Endothelial cell of umbilical vein (primary cell): ENCODE results near the gene RASL10B. TPM values are rescaled to one million over a fixed set of nuclear protein-coding genes. Genes with fewer than 3 reads are reported as not detected.
A peak's percentile ranks its signal among the peaks of the same experiment; 100 is the strongest.

Experiments
- BruUV-seq: library from RNA; stranded (reverse); fragments of 400-500 nt; replicated peaks from 2 replicates; lab custom pipeline; 2021; lab: Mats Ljungman, UMichigan
- CTCF ChIA-PET: fragments of 300-600, 350-600 bp; sonication (Branson Sonifier 250); formaldehyde crosslinking; loops from one replicate; lab custom pipeline; 2021; ENCODE audit warnings: antibody characterized with exemption, inconsistent platforms; lab: Charles Lee
- POLR2A ChIA-PET: fragments of 300-600, 350-600 bp; sonication (Branson Sonifier 250); formaldehyde crosslinking; loops from one replicate; lab custom pipeline; 2021; ENCODE audit warnings: antibody characterized with exemption, inconsistent platforms; lab: Charles Lee
- DNase-seq: peaks from one replicate; pipeline ENCODE4 v3.0.0-alpha.2; 2011; ENCODE audit warnings: low read depth, low spot score
- FAIRE-seq: peaks from 2 replicates; lab custom pipeline; 2011; peaks lifted over from hg19 to GRCh38; lab: Jason Lieb, UNC
- H2AFZ ChIP-seq: 2 replicates; pipeline ENCODE4 v1.6.0; 2012; ENCODE audit warnings: low read depth, low read length, control low read depth, inconsistent platforms
- H3K27ac ChIP-seq: 2 replicates; pipeline ENCODE4 v1.5.1; 2011; ENCODE audit warnings: low read depth, mild to moderate bottlenecking, control low read depth, low read length, moderate library complexity; ENCODE audit not compliant: insufficient read depth
- H3K27me3 ChIP-seq, 2 experiments: 2 replicates each; pipeline versions ENCODE4 v1.6.0 to v1.6.1; 2011; ENCODE audit warnings: low read length in 2 of 2, mixed read lengths in 1 of 2; ENCODE audit not compliant: control insufficient read depth in 2 of 2, insufficient read depth in 2 of 2
- H3K36me3 ChIP-seq, 2 experiments: 2 replicates in 1 of 2; 3 replicates in 1 of 2; pipeline ENCODE4 v1.5.1; 2011; ENCODE audit warnings: low read length in 2 of 2, mild to moderate bottlenecking in 1 of 2, moderate library complexity in 1 of 2; ENCODE audit not compliant: control insufficient read depth in 2 of 2, insufficient read depth in 2 of 2; ENCODE audit errors: extremely low read depth in 1 of 2
- H3K4me1 ChIP-seq: 3 replicates; pipeline ENCODE4 v1.5.1; 2011; ENCODE audit warnings: mild to moderate bottlenecking, low read length; ENCODE audit not compliant: control insufficient read depth, insufficient read depth; ENCODE audit errors: extremely low read depth
- H3K4me2 ChIP-seq: 2 replicates; pipeline ENCODE4 v1.6.1; 2011; ENCODE audit warnings: low read length, control low read depth, mixed read lengths; ENCODE audit not compliant: insufficient read depth
- H3K4me3 ChIP-seq, 3 experiments: fragments of 200-600 bp in 1 of 3; sonication (generic), shearing (Covaris generic) in 1 of 3; replicated peaks in 1 of 3; 2 replicates each; pipeline ENCODE4 v1.5.1; 2011 to 2016; ENCODE audit warnings: control low read depth in 3 of 3, low read length in 3 of 3, mild to moderate bottlenecking in 2 of 3, inconsistent platforms in 1 of 3, low read depth in 1 of 3, moderate library complexity in 1 of 3; ENCODE audit not compliant: insufficient read depth in 1 of 3
- H3K79me2 ChIP-seq: 2 replicates; pipeline ENCODE4 v1.6.0; 2012; ENCODE audit warnings: low read length, inconsistent platforms; ENCODE audit not compliant: control insufficient read depth, insufficient read depth
- H3K9ac ChIP-seq: replicated peaks from 2 replicates; pipeline ENCODE3; 2011; ENCODE audit warnings: low read length, control low read depth; ENCODE audit not compliant: insufficient read depth; ENCODE audit errors: extremely low read depth
- H3K9me1 ChIP-seq: replicated peaks from 3 replicates; pipeline ENCODE4 v1.6.0; 2011; ENCODE audit warnings: mild to moderate bottlenecking, low read length; ENCODE audit not compliant: control insufficient read depth, insufficient read depth; ENCODE audit errors: extremely low read depth
- H3K9me3 ChIP-seq: replicated peaks from 2 replicates; pipeline ENCODE4 v1.5.1; 2012; ENCODE audit warnings: low read length, inconsistent platforms; ENCODE audit not compliant: control insufficient read depth, insufficient read depth
- H4K20me1 ChIP-seq: replicated peaks from 2 replicates; pipeline ENCODE3; 2011; ENCODE audit warnings: mild to moderate bottlenecking, low read length; ENCODE audit not compliant: control insufficient read depth, insufficient read depth; ENCODE audit errors: extremely low read depth
- CTCF ChIP-seq, 2 donors: IDR thresholded peaks; 1 replicate in 1 of 2; 2 replicates in 1 of 2; pipeline ENCODE4 v1.5.1; 2011; ENCODE audit warnings: low read length in 2 of 2, mild to moderate bottlenecking in 2 of 2, moderate library complexity in 2 of 2, control low read depth in 1 of 2, inconsistent platforms in 1 of 2, low read depth in 1 of 2; ENCODE audit not compliant: insufficient read depth in 1 of 2; ENCODE audit errors: extremely low read depth in 1 of 2
- EZH2 ChIP-seq: IDR thresholded peaks from 2 replicates; pipeline ENCODE4 v1.6.1; 2012; ENCODE audit warnings: borderline replicate concordance, low read depth, mild to moderate bottlenecking, moderate library complexity, low read length, inconsistent platforms; ENCODE audit not compliant: severe bottlenecking
- GATA2 ChIP-seq: IDR thresholded peaks from 2 replicates; pipeline ENCODE4 v1.7.0; 2011; ENCODE audit warnings: low read depth, mild to moderate bottlenecking, moderate library complexity, mixed read lengths, low read length; ENCODE audit not compliant: insufficient read length, insufficient read depth
- JUN ChIP-seq: IDR thresholded peaks from 2 replicates; pipeline ENCODE4 v1.6.1; 2011; ENCODE audit warnings: borderline replicate concordance, low read depth; ENCODE audit not compliant: insufficient read length, insufficient read depth
- MYC ChIP-seq: IDR thresholded peaks from one replicate; pipeline ENCODE4 v1.6.1; 2011; ENCODE audit warnings: mild to moderate bottlenecking, low read depth, low read length
- dilution Hi-C: fragments of 300-500 bp; cut with MboI; formaldehyde crosslinking; loops from one replicate; pipeline ENCODE4 v1.15.0; 2019; ENCODE audit warnings: low sequenced_read_pairs; ENCODE audit not compliant: extremely low pct_ligation_motif_present
- intact Hi-C: fragments of 100-400 bp; cut with micrococcal nuclease; formaldehyde crosslinking; loops from one replicate; pipeline ENCODE4 v1.10.0; 2022
- polyA plus RNA-seq, 4 experiments: library from polyadenylated mRNA; depleted of rRNA in 3 of 4; stranded (reverse) in 3 of 4; unstranded in 1 of 4; fragments of >200 nt; gene quantifications; 2 replicates each; pipeline versions ENCODE4 v1.2.1 to v1.2.3, GENCODE V29; 2011 to 2012; ENCODE audit warnings: missing spikeins in 1 of 4
- total RNA-seq: library from RNA; stranded (reverse); gene quantifications from 2 replicates; pipeline ENCODE4 v1.2.3, GENCODE V29; 2021

RASL10B gene
- total and polyA plus RNA-seq, 2 donors (not counting 3 experiments of a cell fraction or from before 2014, with no cell fraction given) = 0.19 to 0.71 TPM

DNA sequence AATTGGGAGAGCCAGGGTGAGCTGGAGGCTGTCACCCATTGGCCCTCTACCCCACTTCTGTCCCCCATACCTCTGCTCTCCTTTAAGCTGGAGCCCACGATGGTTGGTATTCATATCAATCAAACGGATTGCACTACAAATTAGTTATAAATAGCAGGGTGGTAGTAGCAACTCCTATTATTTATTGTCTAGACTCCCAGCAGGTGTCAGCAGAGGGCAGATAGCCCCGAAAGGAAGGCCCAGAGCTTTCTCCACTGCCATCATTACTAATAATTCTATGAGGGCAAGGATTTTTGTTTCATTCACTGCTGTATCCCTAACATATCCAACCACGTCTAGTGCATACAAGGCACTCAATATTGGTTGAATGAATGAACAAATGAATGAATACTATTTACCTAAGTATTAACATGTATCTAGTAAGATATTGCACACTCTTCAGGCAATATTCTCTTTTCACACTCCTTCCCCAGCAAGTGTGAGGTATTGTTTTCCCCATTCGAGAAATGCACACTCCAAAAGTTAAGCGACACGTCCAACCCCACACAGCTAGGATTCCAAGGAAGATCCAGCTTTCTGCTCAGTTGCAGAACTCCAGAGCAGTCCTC, 35.6 kb downstream of the RASL10B start:
- H4K20me1 ChIP-seq = no peaks in the 10 kb centered on the region
- FAIRE-seq = no peak
- TF ChIP-seq MYC (no peak), GATA2 (no peak), EZH2 (no peak), JUN (no peak), CTCF (IDR thresholded peaks at IDR 0.05; ENCODE audit: extremely low read depth in 1 of 2, insufficient read depth in 1 of 2, low read depth in 1 of 2, low read length in 2 of 2) (peak; percentile 41 to 57)
- H3K4me3 ChIP-seq = no peak overlapping the region
- H3K4me2 ChIP-seq = no peak overlapping the region
- H3K9ac ChIP-seq = no peak overlapping the region
- dilution Hi-C loops (no loop called here), intact Hi-C loops (no loop called here)
- H3K4me1 ChIP-seq = peaks cover 7% of the 10 kb centered on the region
- POLR2A ChIA-PET = interaction anchor here (1.0 kb wide), 1 partner anchor 42 kb away, joined by 8 read pairs; the partner anchor contains the start of gene TAF15
- H2AFZ ChIP-seq = no peak overlapping the region
- H3K79me2 ChIP-seq = no peaks in the 10 kb centered on the region
- H3K9me3 ChIP-seq = no peaks in the 10 kb centered on the region
- CTCF ChIA-PET = interaction anchor here (0.5 to 8.5 kb wide), 15 partner anchors 10 to 154 kb away, joined by 3 to 453 read pairs (median 6); partner anchors contain the start of genes MMP28 and TAF15
- no TSS peak for BruUV-seq
- no peak overlapping the region for H3K27ac ChIP-seq
- H3K9me1 ChIP-seq = no peaks in the 10 kb centered on the region
- peaks cover 2 to 3% of the 10 kb centered on the region in 2 experiments for H3K27me3 ChIP-seq
- H3K36me3 ChIP-seq = no peaks in the 10 kb centered on the region
- DNase-seq = peak; percentile 60
